A673 (cell line): ENCODE measurements around the gene RNF187. TPM values are rescaled to one million over a fixed set of nuclear protein-coding genes. Genes with fewer than 3 reads are reported as not detected.

ENCODE experiments used
- BruUV-seq: library from RNA; stranded (reverse); fragments of 400-500 nt; replicated peaks from 2 replicates; lab custom pipeline; 2021; lab: Mats Ljungman, UMichigan
- CTCF ChIA-PET: fragments of 300-600 bp; sonication (Branson Sonifier 250); formaldehyde crosslinking; loops from one replicate; lab custom pipeline; 2022; ENCODE audit warnings: antibody characterized with exemption; lab: Charles Lee
- POLR2A ChIA-PET: fragments of 300-600 bp; sonication (Branson Sonifier 250); formaldehyde crosslinking; loops from one replicate; lab custom pipeline; 2022; ENCODE audit warnings: antibody characterized with exemption; ENCODE audit not compliant: low non-redundant PET; lab: Charles Lee
- DNase-seq: peaks from one replicate; pipeline ENCODE4 v3.0.0-alpha.2; 2015; ENCODE audit warnings: low spot score
- H3K27ac ChIP-seq: fragments of 200-600 bp; sonication (generic); 2 replicates; pipeline ENCODE4 v1.5.1; 2016; ENCODE audit warnings: mixed run types, low read depth, mild to moderate bottlenecking, mixed read lengths, antibody characterized with exemption, low read length; ENCODE audit not compliant: poor library complexity, severe bottlenecking
- H3K27me3 ChIP-seq: fragments of 200-600 bp; sonication (generic); replicated peaks from 2 replicates; pipeline ENCODE4 v1.6.1; 2017; ENCODE audit warnings: mixed run types, low read depth, mild to moderate bottlenecking, mixed read lengths, antibody characterized with exemption, low read length; ENCODE audit not compliant: insufficient read depth, poor library complexity
- H3K36me3 ChIP-seq: fragments of 200-600 bp; sonication (generic); 2 replicates; pipeline ENCODE4 v1.6.1; 2016; ENCODE audit warnings: mixed run types, mild to moderate bottlenecking, mixed read lengths, antibody characterized with exemption, low read length; ENCODE audit not compliant: insufficient read depth, poor library complexity, severe bottlenecking
- H3K4me1 ChIP-seq: fragments of 200-600 bp; sonication (generic); 2 replicates; pipeline ENCODE4 v1.6.1; 2017; ENCODE audit warnings: mixed run types, mild to moderate bottlenecking, mixed read lengths, antibody characterized with exemption, low read length; ENCODE audit not compliant: insufficient read depth, poor library complexity, severe bottlenecking
- H3K4me3 ChIP-seq: fragments of 200-600 bp; sonication (generic); 2 replicates; pipeline ENCODE4 v1.5.1; 2016; ENCODE audit warnings: low read depth, mixed run types, mild to moderate bottlenecking, mixed read lengths, low read length; ENCODE audit not compliant: poor library complexity, severe bottlenecking
- H3K9me3 ChIP-seq: fragments of 200-600 bp; sonication (generic); 2 replicates; pipeline ENCODE4 v1.6.1; 2016; ENCODE audit warnings: mixed run types, low read depth, mild to moderate bottlenecking, mixed read lengths, antibody characterized with exemption, low read length; ENCODE audit not compliant: poor library complexity, severe bottlenecking
- CTCF ChIP-seq: fragments of 300-800, 200-600 bp; sonication (generic); conservative IDR thresholded peaks from 2 replicates; pipeline ENCODE4 v1.5.1; 2017; ENCODE audit warnings: low read depth, mild to moderate bottlenecking, antibody characterized with exemption, low read length, moderate library complexity, mixed read lengths
- EZH2 ChIP-seq: fragments of 200-600 bp; sonication (generic); IDR thresholded peaks from 2 replicates; pipeline ENCODE4 v1.6.1; 2017; ENCODE audit warnings: borderline replicate concordance, low read depth, mild to moderate bottlenecking, mixed read lengths, antibody characterized with exemption, low read length; ENCODE audit not compliant: poor library complexity, severe bottlenecking
- intact Hi-C: fragments of 100-400 bp; cut with micrococcal nuclease; formaldehyde crosslinking; loops from one replicate; pipeline ENCODE4 v1.10.0; 2022; ENCODE audit not compliant: unreplicated experiment
- microRNA-seq: library from miRNA; unstranded; fragments of <30 nt; microRNA quantifications from one replicate; pipeline ENCODE4 v1.2.0, GENCODE V29; 2021
- total RNA-seq: library from RNA; stranded (reverse); gene quantifications from 2 replicates; pipeline ENCODE4 v1.2.3, GENCODE V29; 2021

RNF187 gene
- total RNA-seq, 1 experiment from 2014 or later: 146 TPM

GRCh38 chr1:228544921-228545591 is 57.9 kb downstream of the RNF187 start:
- Histone ChIP-seq H3K27ac (no peak overlapping the region), H3K27me3 (no peaks in the 10 kb centered on the region), H3K4me1 (no peaks in the 10 kb centered on the region), H3K4me3 (no peak overlapping the region), H3K36me3 (no peaks in the 10 kb centered on the region), H3K9me3 (no peaks in the 10 kb centered on the region)
- intact Hi-C loops: no loop called here
- ChIA-PET CTCF (no interaction called here), POLR2A (no interaction called here)
- no TSS peak for BruUV-seq
- TF ChIP-seq CTCF (no peak), EZH2 (no peak)
- DNase-seq: no peak

Small RNA genes within 50 kb of the gene (microRNA-seq; reads per million reads assigned to microRNA genes)
- not detected for gene MIR4666A

Other genes starting within 250 kb of the RNF187 start
- 41.8 and 46.6 TPM in 2 replicates for gene TRIM11, start 80.5 kb upstream of the RNF187 start, total RNA-seq
- 0.54 and 0.72 TPM in 2 replicates for gene TRIM17, start 70.5 kb upstream of the RNF187 start, total RNA-seq
- 1.2 and 1.8 TPM in 2 replicates for gene RHOU, start 248.1 kb downstream of the RNF187 start, total RNA-seq